ENCODE measurements around the gene ZCWPW2. TPM values are rescaled to one million over a fixed set of nuclear protein-coding genes. Genes with fewer than 3 reads are reported as not detected.

Gene ZCWPW2
- total and polyA plus RNA-seq, 9 donors, result 1.3 to 2.7 (median 2.0) TPM

- intact Hi-C loops (cut with DNase I), result no loop called here
- Histone ChIP-seq H3K4me3 (no peak overlapping the region), H3K27me3 (no peaks in the 10 kb centered on the region), H3K4me1 (ENCODE audit: insufficient read depth) (no peaks in the 10 kb centered on the region), H3K27ac (no peak overlapping the region), H3K9me3 (no peaks in the 10 kb centered on the region), H3K36me3 (no peaks in the 10 kb centered on the region)
- no peak for TF ChIP-seq POLR2A (IDR thresholded peaks at IDR 0.05)
- no peak for TF ChIP-seq EP300 (IDR thresholded peaks at IDR 0.05)
- TF ChIP-seq CTCF (IDR thresholded peaks at IDR 0.05), result no peak
- no peak for DNase-seq
Observed at GRCh38 chr3:28334552-28334951, 14.0 kb upstream of the ZCWPW2 start.

- 51 to 58% (median 54%) methylated on average over 2 of the region's 2 CpGs for WGBS, 3 donors
- Histone ChIP-seq H3K4me1 (ENCODE audit: insufficient read depth) (no peaks in the 10 kb centered on the region), H3K4me3 (no peak overlapping the region), H3K9me3 (no peaks in the 10 kb centered on the region), H3K36me3 (no peaks in the 10 kb centered on the region), H3K27me3 (no peaks in the 10 kb centered on the region), H3K27ac (no peak overlapping the region)
- no peak for DNase-seq
- intact Hi-C loops (cut with DNase I), result no loop called here
- TF ChIP-seq POLR2A (IDR thresholded peaks at IDR 0.05) (no peak), EP300 (IDR thresholded peaks at IDR 0.05) (no peak), CTCF (IDR thresholded peaks at IDR 0.05) (no peak)
Observed at GRCh38 chr3:28335246-28335645, 13.3 kb upstream of the ZCWPW2 start.

- Histone ChIP-seq H3K27me3 (no peaks in the 10 kb centered on the region), H3K4me3 (no peak overlapping the region), H3K9me3 (no peaks in the 10 kb centered on the region), H3K36me3 (no peaks in the 10 kb centered on the region), H3K4me1 (ENCODE audit: insufficient read depth) (no peaks in the 10 kb centered on the region), H3K27ac (no peak overlapping the region)
- no peak for TF ChIP-seq CTCF (IDR thresholded peaks at IDR 0.05)
- no peak for TF ChIP-seq EP300 (IDR thresholded peaks at IDR 0.05)
- TF ChIP-seq POLR2A (IDR thresholded peaks at IDR 0.05), result no peak
- DNase-seq, result no peak
- intact Hi-C loops (cut with DNase I), result no loop called here
Observed at GRCh38 chr3:28337230-28337629, 11.3 kb upstream of the ZCWPW2 start.

GRCh38 chr3:28343144-28343543 lies 5.4 kb upstream of the ZCWPW2 start:
- Histone ChIP-seq H3K4me3 (no peak overlapping the region), H3K27ac (no peak overlapping the region), H3K9me3 (no peaks in the 10 kb centered on the region), H3K27me3 (no peaks in the 10 kb centered on the region), H3K4me1 (ENCODE audit: insufficient read depth) (peaks cover 3% of the 10 kb centered on the region), H3K36me3 (no peaks in the 10 kb centered on the region)
- intact Hi-C loops (cut with DNase I), result no loop called here
- DNase-seq, result no peak
- TF ChIP-seq POLR2A (IDR thresholded peaks at IDR 0.05) (no peak), CTCF (IDR thresholded peaks at IDR 0.05) (no peak), EP300 (IDR thresholded peaks at IDR 0.05) (no peak)

GRCh38 chr3:28345690-28346089 lies 2.8 kb upstream of the ZCWPW2 start:
- Histone ChIP-seq H3K27me3 (no peaks in the 10 kb centered on the region), H3K9me3 (no peaks in the 10 kb centered on the region), H3K4me1 (ENCODE audit: insufficient read depth) (peaks cover 3% of the 10 kb centered on the region), H3K27ac (no peak overlapping the region), H3K4me3 (no peak overlapping the region), H3K36me3 (no peaks in the 10 kb centered on the region)
- intact Hi-C loops (cut with DNase I), result no loop called here
- WGBS, 3 donors, result 95 to 98% (median 97%) methylated on average over 1 of the region's 1 CpG
- TF ChIP-seq POLR2A (IDR thresholded peaks at IDR 0.05) (no peak), CTCF (IDR thresholded peaks at IDR 0.05) (no peak), EP300 (IDR thresholded peaks at IDR 0.05) (no peak)
- no peak for DNase-seq
